NCI-H510A treated with DMSO at 0.1 percent for 48 hours (cell line): ENCODE data around the gene LGR4.
A peak's percentile ranks its signal among the peaks of the same experiment; 100 is the strongest.
"Not testable (repeated sequence)": the region's sequence is repeated elsewhere in the genome, so short reads cannot be mapped to it uniquely, and the experiment has no call there.

Experiments used
- DNase-seq: peaks from one replicate; lab custom pipeline; 2025; lab: John Stamatoyannopoulos, UW

LGR4 gene, protein sequence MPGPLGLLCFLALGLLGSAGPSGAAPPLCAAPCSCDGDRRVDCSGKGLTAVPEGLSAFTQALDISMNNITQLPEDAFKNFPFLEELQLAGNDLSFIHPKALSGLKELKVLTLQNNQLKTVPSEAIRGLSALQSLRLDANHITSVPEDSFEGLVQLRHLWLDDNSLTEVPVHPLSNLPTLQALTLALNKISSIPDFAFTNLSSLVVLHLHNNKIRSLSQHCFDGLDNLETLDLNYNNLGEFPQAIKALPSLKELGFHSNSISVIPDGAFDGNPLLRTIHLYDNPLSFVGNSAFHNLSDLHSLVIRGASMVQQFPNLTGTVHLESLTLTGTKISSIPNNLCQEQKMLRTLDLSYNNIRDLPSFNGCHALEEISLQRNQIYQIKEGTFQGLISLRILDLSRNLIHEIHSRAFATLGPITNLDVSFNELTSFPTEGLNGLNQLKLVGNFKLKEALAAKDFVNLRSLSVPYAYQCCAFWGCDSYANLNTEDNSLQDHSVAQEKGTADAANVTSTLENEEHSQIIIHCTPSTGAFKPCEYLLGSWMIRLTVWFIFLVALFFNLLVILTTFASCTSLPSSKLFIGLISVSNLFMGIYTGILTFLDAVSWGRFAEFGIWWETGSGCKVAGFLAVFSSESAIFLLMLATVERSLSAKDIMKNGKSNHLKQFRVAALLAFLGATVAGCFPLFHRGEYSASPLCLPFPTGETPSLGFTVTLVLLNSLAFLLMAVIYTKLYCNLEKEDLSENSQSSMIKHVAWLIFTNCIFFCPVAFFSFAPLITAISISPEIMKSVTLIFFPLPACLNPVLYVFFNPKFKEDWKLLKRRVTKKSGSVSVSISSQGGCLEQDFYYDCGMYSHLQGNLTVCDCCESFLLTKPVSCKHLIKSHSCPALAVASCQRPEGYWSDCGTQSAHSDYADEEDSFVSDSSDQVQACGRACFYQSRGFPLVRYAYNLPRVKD

DNA sequence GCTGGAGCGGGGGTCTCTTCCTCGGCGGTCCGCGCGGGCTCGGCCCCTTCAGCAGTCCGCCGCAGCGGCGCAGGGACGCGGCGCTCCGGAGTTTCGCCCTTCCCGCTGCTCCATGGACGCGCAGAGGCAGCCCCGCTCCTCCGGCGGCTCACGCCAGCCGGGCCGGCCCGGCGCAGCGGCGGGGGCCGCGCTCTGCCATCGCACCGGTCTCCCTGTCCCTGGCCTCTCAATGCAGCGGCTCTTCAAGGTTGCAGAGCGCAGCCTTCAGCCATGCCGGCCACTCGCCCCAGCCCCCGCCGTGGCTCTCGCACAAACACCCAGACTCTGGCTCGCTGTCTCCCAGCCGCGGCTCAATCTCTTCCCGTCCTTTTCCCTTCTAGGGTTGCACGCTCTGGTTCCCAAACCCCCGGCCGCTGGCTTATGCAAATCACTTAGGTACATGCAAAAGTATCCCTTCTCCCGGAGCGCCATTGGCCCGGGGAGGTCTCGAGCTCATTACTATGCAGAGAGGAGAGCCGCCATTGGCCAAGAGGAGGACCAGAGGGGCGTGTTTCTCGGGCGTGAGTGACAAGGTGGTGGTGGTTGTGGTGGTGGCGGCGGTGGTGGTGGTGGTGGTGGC is at the start of gene LGR4:
Gene LGR4 (minus strand): TSS at position 393 of the 619 bp plus-strand sequence. CDS start 488 bp downstream, outside the sequence.
- DNase-seq, result peak; percentile 93

DNA sequence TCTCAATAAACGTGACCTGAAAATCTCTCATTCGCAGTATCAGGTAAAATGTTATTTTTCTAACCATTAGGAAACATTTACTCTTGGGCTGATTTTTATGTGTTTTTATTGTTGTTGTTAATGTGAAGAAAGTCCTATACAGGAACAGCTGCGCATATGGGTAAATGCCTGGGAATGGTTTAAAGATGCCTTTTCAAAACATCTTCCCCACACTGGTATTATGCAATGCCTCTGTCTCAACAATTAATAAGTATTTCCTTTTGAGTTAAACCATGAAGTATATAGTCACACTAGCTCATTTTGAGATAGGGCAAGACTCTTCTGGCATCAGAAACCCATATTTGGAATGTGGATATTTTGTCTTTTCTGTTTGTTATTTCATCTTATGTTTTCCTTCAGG is 47.6 kb upstream of the LGR4 start:
- DNase-seq, result no peak

DNA sequence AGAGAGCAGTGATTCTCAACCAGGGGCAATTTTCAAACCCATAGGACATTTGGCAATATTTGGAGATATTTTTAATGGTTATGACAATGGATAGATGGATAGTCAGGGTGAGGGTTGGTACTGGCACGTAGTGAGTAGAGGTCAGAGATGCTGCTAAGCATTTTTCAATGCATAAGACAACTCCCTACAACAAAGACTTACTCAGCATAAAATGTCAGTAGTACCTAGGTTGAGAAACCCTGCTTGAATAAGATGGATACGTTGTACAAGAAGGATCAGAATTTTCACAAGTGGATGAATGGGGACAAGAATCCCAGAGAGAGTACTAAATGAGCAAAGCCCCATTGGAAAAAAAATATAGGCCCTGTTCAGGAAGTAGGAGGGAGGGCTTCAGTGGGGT is 45.9 kb upstream of the LGR4 start:
- DNase-seq, result no peak

DNA sequence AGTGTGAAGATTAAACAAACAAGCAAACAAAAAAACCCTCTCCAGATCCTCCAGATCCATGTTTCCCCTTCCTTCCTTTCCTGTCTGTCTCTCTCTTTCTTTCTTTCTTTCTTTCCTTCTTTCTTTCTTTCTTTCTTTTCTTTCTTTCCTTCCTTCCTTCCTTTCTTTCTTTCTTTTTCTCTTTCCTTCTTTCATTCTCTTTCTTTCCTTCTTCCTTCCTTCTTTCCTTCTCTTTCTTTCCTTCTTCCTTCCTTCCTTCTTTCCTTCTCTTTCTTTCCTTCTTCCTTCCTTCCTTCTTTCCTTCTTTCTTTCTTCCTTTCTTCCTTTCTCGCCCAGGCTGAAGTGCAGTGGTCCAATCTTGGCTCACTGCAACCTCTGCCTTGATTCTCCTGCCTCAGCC is 44.9 kb upstream of the LGR4 start:
- DNase-seq, result not testable (repeated sequence)

DNA sequence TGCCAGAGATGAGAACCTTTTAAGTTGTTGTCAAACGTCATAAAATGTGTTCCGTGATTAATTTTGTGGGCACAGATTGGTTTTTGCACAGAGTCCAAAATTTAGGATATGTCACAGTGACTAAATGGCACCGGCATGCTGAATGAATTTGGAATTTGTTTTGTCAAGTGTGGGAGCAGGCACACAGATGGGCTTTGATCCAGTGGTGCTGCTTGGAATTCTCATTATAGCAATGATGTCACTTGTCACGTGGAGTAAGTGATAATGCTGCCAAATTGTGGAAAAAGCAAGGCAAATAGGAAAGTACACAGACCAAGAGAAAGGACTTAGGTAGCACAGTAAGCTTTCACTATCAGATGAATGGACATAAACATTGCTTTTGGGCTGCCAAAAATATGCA is 42.0 kb upstream of the LGR4 start:
- DNase-seq, result no peak

DNA sequence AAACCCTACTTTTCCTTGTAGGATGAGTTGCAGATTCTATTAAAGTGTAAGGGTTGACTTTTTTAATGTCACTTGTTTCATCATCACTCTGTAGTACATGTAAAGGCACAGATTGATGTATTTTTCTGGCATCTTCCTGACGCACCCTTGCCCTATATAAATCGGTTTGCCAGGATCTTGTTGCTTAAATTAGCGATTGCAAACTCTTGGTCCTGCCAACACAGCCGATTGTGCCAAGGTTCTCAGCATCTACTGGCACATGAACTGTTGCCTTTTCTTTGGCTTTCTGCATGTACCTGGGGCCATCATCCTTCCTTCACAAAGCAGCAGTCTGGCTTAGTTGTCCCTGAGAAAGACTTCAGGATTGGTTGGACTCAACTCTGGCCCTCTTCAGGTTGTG is 41.5 kb upstream of the LGR4 start:
- DNase-seq, result no peak

DNA sequence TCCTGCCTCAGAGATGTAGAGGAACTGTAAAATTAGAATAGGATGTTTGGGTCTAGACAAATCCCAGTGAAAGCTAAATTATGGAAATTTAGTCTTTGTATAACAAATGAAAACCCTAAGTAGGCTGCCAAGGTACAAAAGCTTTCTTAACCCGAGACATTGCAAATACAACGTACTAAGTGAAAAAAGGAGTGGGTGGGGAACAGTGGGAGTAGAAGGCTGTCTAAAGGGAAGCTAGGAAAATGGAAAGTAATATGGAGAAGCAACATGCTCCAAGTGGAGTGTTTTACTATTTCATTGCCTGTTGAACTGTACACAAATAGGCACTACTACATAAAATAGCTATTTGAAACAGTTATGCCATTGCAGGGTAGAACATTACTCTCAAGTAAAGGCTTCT is 40.8 kb upstream of the LGR4 start:
- no peak for DNase-seq

DNA sequence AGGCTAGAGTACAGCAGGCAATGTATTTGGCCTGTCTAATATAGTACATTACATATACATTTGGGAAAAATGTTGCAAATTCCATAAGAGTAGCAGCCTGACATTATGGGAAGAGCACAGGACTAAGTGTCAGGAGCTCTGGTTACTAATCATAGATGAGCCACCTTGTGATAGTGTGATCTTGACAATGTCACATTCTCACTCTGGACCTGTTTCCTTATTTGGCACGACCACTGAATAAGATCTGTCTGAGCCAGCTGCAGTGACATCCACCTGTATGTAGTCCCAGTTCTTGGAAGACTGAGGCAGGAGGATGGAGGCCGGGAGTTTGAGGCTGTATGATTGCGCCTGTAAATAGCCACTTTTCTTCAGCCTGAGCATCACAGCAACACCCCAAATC is 39.6 kb upstream of the LGR4 start:
- no peak for DNase-seq

DNA sequence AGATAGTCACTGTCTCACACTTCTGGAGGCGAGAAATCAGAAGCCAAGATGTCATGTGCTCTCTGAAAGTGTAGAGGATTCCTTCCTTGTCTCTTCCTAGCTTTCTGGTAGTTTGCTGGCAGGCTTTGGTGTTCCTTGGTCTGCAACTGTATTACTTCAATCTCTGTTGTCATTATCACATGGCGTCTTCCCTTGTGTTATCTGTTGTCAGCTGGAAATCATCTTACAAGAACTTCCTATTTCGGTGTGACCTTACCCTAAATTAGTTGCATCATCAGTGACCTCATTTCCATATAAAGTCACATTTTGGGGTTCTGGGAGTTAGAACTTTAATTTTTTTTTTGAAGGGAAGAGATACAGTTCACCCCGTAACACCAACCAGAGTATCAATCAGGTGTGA is 37.3 kb upstream of the LGR4 start:
- no peak for DNase-seq

DNA sequence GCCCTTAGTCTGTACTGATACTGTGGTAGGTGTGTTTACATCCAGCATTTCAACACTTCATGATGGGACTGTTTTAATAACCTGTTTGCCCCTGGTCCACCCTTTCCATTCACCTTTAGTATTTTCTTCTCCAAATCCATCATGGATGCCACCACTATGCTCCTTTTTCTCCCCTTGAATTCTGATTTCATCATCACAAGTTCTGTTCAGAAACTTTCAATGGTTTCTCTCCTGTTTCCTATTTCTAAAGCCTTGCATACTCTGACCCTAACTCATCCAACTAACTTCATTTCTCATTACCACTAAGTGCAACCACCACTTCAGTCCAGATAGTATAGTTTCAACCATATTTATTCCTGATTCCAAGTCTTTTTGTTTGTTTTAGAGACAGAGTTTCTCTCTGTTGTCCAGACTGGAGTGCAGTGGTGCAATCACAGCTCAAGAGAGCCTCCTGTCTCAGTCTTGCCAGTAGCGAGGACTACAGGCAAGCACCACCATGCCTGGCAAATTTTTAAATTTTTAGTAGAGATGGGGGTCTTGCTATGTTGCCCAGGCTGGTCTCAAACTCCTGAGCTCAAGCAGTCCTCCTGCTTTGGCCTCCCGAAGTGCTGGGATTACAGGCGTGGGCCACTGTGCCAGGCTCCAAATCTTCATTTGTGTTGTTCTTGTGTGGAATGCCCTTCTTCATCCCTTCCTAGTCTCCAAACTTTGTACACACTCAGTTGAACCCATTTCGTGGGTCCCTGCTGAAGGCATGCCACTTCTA is 35.1 kb upstream of the LGR4 start:
- no peak for DNase-seq

DNA sequence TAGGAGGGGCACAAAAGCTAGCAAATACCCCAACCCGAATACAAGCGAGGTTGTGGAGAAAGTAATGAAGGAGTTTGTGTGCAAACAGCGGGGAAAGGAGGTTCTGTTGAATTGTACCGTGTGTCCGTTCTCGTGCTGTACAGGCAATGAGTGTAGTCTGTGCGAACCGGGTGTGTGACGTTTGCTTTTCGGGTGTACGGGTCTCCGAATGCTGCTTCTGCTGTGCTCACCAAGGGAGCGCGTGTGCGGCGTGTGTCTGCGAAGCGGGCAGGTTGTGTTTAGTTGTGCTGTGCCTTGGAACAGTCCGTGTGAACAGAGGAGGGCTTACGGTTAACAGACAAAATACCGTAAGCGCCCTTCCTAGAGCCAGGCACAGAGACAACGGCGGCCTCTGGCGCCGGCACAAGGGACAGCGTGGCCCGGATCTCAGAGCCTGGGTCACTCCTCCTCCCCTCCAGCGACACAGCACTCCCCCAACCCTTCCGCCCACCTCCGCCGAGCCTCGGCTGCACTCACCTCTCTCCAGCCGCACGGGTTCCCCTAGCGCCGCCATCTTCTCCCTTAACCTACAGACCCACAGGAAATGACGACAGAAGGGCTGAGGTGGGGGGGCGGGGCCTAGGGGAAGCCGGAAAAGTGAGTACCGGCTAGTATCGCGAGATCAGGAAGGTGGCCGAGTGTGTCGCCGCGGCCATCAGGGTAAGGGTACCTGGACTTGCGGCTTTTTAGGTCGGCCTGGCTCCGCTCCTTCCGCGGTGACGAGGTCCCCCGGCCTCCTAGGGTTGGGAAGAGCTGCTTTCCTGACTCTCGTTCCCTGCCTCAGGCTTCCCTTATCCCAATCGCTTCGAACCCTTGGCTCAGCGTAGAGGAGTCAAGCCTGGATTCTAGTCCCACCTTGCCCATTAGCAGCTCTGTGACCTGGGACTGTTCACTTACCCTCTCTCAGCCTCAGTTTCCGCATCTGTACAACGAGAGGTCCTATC is 33.9 kb upstream of the LGR4 start, which contains the start of gene LIN7C:
Gene LIN7C (minus strand): TSS at position 570 of the 983 bp plus-strand sequence. CDS start 17 bp downstream, at position 553.
- DNase-seq, result peak; percentile 94

DNA sequence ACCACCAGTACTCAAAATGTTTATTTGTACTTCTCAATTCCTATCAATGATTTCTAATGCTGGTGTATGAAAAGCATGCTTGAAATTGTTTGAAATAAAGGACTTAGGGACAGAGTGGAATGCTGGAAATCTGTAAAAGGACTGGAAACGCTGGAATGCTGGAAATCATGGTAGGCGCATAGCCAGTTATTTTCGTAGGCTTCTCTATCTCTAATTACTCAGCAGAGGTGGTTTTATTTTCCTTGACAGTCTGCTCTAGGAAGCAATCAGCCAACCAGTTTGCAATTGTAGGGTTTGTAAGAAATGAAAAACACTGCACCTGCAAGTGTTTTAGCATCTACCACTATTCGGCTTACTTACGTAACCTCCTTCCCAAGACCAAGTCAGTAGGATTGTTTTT is 33.2 kb upstream of the LGR4 start:
- DNase-seq, result no peak

DNA sequence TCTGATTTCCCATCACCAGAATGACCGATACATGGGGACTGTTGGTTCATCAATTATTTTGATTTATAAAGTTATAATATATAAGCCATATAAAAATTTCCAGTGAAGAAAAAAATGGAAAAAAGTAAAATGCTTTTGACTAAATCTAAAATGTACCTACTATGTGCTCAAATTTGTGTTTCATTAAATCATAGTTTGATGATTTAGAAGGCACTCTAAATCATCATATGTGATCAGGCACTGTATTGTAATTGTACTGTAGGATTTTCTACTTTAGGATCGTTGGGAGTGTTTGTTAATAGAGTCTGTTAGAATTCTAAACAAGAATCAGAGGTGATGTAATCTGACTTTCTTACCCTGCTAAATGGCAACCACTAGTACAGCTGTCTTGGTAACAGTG is 31.6 kb upstream of the LGR4 start:
- DNase-seq, result no peak

DNA sequence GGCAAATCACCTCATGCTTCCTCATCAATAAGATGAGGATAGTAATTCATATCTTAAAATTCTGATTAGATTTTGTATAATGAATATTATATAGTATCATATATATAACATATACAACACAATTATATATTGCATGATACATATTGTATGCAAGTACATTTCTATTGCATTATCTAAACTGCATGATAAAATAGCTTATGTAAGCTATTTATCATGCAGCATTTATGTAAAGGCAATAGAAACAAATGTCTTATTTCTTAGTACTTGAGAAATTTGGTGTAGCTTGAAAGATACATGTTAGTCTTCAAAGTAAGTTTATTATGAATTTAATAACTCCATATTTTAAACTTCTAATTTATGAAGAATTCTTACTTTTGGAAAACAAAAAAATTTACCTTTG is 28.5 kb upstream of the LGR4 start:
- DNase-seq, result no peak

DNA sequence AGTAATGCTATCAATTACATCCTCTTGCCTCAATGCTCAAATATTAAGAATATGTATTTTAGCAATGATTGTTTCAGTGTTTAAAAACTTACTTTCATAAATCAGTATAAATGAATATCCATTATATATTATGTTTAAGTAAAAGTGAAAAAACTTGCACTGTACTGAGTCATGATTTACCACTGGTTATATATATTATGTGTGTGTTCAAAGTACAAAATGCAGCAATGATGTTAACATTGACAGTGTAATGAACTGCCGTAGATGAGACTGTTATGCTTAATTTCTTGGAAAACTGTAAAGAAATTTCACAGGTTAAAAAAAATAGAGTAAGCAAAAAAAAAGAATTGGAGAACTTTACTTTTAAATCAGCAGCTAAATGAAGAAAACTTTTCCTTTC is 25.3 kb upstream of the LGR4 start:
- DNase-seq, result no peak

DNA sequence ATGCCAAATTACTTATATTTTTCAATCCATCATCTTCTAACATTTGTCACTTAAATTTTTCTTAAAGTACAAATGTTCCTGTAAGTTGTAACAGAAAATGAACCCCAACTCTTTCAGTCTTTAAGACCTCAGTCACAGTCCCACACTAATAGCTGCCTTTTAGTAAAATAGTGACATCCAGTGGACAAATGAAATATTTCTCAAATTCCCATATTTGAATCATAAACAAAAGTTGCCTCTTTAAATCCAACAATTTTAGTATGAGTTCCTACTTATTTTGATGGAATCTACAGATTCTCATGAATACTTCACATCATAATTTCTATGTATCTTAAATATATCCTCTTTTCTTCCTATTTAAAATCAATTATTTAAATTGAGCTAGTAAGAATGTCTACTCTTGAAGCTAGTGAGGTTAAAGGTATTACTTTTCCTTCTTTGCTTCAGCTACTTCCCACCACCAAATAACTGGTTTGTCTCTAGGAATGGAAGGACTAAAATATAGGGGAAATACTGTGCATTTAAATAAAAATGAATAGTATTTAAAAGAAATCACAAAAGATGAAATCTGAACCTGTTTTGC is 24.8 kb upstream of the LGR4 start:
- peak; percentile 26 for DNase-seq

DNA sequence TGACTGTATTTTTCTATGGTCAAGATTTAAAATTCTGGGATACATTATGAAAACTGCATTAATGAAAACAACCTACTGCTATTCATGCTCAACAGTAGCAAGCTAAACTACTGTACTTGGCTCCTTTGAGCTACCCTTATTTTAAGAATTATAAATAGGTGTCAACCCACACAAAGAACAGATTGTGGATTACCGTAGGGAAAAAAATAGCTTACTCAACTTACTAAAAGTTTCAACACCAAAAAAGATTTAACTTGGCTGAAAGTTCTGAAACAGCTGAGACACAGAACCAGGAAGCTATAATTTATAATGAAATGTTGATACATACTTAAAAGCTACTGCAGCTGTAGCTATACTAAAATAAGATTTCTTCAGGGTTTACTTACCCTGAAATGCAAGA is 23.9 kb upstream of the LGR4 start:
- DNase-seq, result no peak

DNA sequence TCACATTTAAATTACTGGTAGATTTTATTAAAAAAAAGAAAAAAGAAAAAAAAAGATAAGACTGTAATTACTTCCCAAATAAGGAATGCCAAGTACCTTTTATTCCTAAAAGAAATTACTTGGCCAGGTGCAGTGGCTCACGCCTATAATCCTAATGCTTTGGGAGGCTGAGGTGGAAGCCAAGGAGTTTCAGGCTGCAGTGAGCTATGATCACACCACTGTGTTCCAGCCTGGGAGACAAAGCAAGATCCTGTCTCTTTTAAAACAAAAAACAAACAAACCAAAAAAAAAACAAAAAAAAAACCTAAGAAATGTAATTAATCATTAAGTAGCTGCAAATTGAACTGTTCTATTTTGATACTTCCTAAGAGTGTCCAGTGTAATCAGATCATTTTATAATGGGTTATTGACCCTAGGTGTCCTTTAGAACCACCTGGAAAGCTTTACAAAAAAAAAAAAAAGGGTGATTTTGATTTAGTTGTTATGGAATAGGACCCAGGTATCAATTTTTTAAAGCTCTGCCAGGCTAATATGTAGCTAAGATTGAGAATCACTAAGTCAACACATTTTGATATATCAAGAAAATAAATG is 23.2 kb upstream of the LGR4 start:
- no peak for DNase-seq

DNA sequence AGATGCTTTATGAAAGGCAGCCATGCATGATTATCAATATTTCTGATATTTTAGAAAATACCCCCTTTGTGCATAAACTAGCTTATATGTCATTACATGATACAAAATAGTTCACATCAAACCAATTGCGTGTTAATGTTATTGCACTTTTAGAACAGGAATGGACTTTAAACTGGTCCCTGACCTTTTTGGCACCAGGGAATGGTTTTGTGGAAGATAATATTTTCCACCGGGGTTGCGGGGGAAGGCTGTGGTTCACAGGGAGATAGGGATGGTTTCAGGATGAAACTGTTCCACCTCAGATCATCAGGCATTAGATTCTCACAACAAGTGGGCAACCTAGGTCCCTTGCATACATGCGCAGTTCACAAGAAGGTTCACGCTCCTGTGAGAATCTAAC is 16.5 kb upstream of the LGR4 start:
- no peak for DNase-seq

DNA sequence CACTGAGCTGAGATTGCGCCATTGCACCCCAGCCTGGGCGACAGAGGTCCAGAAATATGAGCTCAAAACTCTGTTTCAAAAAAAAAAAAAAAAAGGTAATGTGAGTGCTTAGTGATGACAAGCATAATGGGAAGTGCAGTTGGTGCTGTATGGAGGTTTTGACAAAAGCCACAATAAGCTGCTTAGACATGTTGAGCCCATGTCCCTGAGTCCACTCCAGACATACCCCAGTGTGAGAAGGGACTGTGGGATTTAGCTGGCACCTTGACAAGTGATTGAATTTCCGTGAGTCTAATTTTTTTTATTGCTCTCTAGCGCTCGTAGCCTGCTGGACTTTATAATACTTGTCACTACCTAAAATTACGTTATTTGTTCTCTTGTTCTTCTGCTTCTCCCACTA is 15.1 kb upstream of the LGR4 start:
- DNase-seq, result no peak
